Neural cell (in vitro differentiated cells): ENCODE measurements around the gene RTBDN. TPM values are rescaled to one million over a fixed set of nuclear protein-coding genes. Genes with fewer than 3 reads are reported as not detected.

Source experiments
- H2AFZ ChIP-seq: fragments of 200-600, 300-800 bp; sonication (generic), shearing (Covaris generic); 2 replicates; pipeline ENCODE4 v1.6.0; 2014; ENCODE audit warnings: low read depth, mild to moderate bottlenecking, antibody characterized with exemption, low read length, moderate library complexity
- H3F3A ChIP-seq: fragments of 200-600 bp; shearing (Covaris generic); 2 replicates; pipeline ENCODE4 v1.6.1; 2016; ENCODE audit warnings: mild to moderate bottlenecking, moderate library complexity, mixed read lengths, antibody characterized with exemption, low read length; ENCODE audit not compliant: insufficient read depth, poor library complexity, severe bottlenecking
- H3K27ac ChIP-seq: fragments of 200-600, 300-800 bp; sonication (generic), shearing (Covaris generic); 2 replicates; pipeline ENCODE4 v1.5.1; 2014; ENCODE audit warnings: mild to moderate bottlenecking, low read length, moderate library complexity
- H3K27me3 ChIP-seq: fragments of 300-800, 200-600 bp; sonication (generic), shearing (Covaris generic); 2 replicates; pipeline ENCODE4 v1.6.0; 2014; ENCODE audit warnings: mild to moderate bottlenecking, low read depth, low read length, moderate library complexity; ENCODE audit not compliant: insufficient read depth
- H3K36me3 ChIP-seq: fragments of 300-800, 200-600 bp; sonication (generic), shearing (Covaris generic); 2 replicates; pipeline ENCODE4 v1.5.1; 2014; ENCODE audit warnings: mild to moderate bottlenecking, antibody characterized with exemption, low read length, moderate library complexity; ENCODE audit not compliant: insufficient read depth
- H3K4me2 ChIP-seq: fragments of 300-800, 200-600 bp; sonication (generic), shearing (Covaris generic); 2 replicates; pipeline ENCODE4 v1.6.0; 2014; ENCODE audit warnings: mild to moderate bottlenecking, low read length
- H3K4me3 ChIP-seq: fragments of 300-800, 200-600 bp; sonication (generic), shearing (Covaris generic); 2 replicates; pipeline ENCODE4 v1.5.1; 2014; ENCODE audit warnings: mild to moderate bottlenecking, low read length, moderate library complexity
- H3K79me2 ChIP-seq: fragments of 200-600 bp; shearing (Covaris generic); replicated peaks from 2 replicates; pipeline ENCODE4 v1.6.0; 2014; ENCODE audit warnings: mild to moderate bottlenecking, low read length, moderate library complexity; ENCODE audit not compliant: insufficient read depth
- H3K9ac ChIP-seq: fragments of 300-800, 200-600 bp; sonication (generic), shearing (Covaris generic); 2 replicates; pipeline ENCODE4 v1.6.1; 2016; ENCODE audit warnings: mild to moderate bottlenecking, low read length, mixed read lengths
- H3K9me2 ChIP-seq: fragments of 200-600 bp; shearing (Covaris generic); 2 replicates; pipeline ENCODE4 v1.6.1; 2016; ENCODE audit warnings: mild to moderate bottlenecking, low read length, mixed read lengths; ENCODE audit not compliant: insufficient read depth
- H3K9me3 ChIP-seq: fragments of 200-600, 300-800 bp; sonication (generic), shearing (Covaris generic); 2 replicates; pipeline ENCODE4 v1.6.1; 2016; ENCODE audit warnings: mild to moderate bottlenecking, mixed run types, low read length, moderate library complexity, mixed read lengths
- H4K20me1 ChIP-seq: fragments of 200-600 bp; shearing (Covaris generic); 2 replicates; pipeline ENCODE4 v1.6.1; 2016; ENCODE audit warnings: mild to moderate bottlenecking, mixed run types; ENCODE audit not compliant: insufficient read depth
- EP300 ChIP-seq: fragments of 450-650 bp; conservative IDR thresholded peaks from 2 replicates; pipeline ENCODE4 v1.6.1; 2014; ENCODE audit warnings: antibody characterized with exemption, mild to moderate bottlenecking, moderate library complexity; ENCODE audit not compliant: poor library complexity, severe bottlenecking
- EZH2 ChIP-seq: fragments of 200-600, 300-800 bp; shearing (Covaris generic), sonication (generic); IDR thresholded peaks from 2 replicates; pipeline ENCODE4 v1.6.1; 2014; ENCODE audit warnings: antibody characterized with exemption, low read length, borderline replicate concordance, mild to moderate bottlenecking; ENCODE audit not compliant: insufficient read depth, poor library complexity, severe bottlenecking
- MXI1 ChIP-seq: fragments of 450-650 bp; conservative IDR thresholded peaks from 2 replicates; pipeline ENCODE4 v1.6.1; 2014; ENCODE audit warnings: antibody characterized with exemption, mild to moderate bottlenecking; ENCODE audit not compliant: poor library complexity, severe bottlenecking
- POLR2AphosphoS5 ChIP-seq: IDR thresholded peaks from 2 replicates; pipeline ENCODE4 v1.6.1; 2012
- RAD21 ChIP-seq: fragments of 450-650 bp; conservative IDR thresholded peaks from 2 replicates; pipeline ENCODE4 v1.6.1; 2014; ENCODE audit warnings: antibody characterized with exemption, mild to moderate bottlenecking, moderate library complexity
- SMC3 ChIP-seq: fragments of 450-650 bp; conservative IDR thresholded peaks from 2 replicates; pipeline ENCODE4 v1.6.1; 2014; ENCODE audit warnings: antibody characterized with exemption, mild to moderate bottlenecking, moderate library complexity; ENCODE audit not compliant: poor library complexity
- TAF1 ChIP-seq: IDR thresholded peaks from 2 replicates; pipeline ENCODE4 v1.6.1; 2012; ENCODE audit warnings: low read depth
- polyA plus RNA-seq: library from polyadenylated mRNA; depleted of rRNA; stranded (reverse); fragments of >200 nt; gene quantifications from 2 replicates; pipeline ENCODE4 v1.2.3, GENCODE V29; 2014
- TF ChIP-seq, protein P1 (sequence below): fragments of 450-650 bp; IDR thresholded peaks from 2 replicates; pipeline ENCODE4 v1.5.1; 2014; ENCODE audit warnings: antibody characterized with exemption, mild to moderate bottlenecking, moderate library complexity; ENCODE audit not compliant: poor library complexity, severe bottlenecking
- TF ChIP-seq, protein P2 (sequence below): IDR thresholded peaks from 2 replicates; pipeline ENCODE4 v1.6.1; 2012; ENCODE audit warnings: borderline replicate concordance

Gene RTBDN
- polyA plus RNA-seq, 1 donor from 2014 or later: not detected

DNA sequence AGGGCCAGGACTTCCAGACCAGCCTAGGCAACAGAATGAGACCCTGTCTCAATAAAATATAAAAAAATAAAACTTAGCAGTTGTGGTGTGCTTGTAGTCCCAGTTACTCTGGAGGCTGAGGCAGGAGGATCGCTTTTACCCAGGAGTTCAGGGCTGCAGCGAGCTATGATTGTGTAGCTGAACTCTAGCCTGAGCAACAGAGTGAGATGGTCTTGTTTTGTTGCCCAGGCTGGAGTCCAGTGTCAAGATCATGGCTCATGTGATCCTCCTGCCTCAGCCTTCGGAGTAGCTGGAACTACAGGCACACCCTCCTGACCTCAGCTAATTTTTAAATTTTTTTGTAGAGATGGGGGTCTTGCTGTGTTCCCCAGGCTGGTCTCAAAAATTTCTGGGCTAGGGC is 47.4 kb downstream of the RTBDN start:
- H3K36me3 ChIP-seq: no peaks in the 10 kb centered on the region
- H3K4me2 ChIP-seq: no peak overlapping the region
- peaks cover 17% of the 10 kb centered on the region for H3K27me3 ChIP-seq
- TF ChIP-seq, protein P1, sequence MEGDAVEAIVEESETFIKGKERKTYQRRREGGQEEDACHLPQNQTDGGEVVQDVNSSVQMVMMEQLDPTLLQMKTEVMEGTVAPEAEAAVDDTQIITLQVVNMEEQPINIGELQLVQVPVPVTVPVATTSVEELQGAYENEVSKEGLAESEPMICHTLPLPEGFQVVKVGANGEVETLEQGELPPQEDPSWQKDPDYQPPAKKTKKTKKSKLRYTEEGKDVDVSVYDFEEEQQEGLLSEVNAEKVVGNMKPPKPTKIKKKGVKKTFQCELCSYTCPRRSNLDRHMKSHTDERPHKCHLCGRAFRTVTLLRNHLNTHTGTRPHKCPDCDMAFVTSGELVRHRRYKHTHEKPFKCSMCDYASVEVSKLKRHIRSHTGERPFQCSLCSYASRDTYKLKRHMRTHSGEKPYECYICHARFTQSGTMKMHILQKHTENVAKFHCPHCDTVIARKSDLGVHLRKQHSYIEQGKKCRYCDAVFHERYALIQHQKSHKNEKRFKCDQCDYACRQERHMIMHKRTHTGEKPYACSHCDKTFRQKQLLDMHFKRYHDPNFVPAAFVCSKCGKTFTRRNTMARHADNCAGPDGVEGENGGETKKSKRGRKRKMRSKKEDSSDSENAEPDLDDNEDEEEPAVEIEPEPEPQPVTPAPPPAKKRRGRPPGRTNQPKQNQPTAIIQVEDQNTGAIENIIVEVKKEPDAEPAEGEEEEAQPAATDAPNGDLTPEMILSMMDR: no peak
- TF ChIP-seq RAD21: no peak
- no peak for TF ChIP-seq SMC3
- TF ChIP-seq EP300: no peak
- TF ChIP-seq TAF1: no peak
- no peak for TF ChIP-seq MXI1
- TF ChIP-seq EZH2: no peak
- TF ChIP-seq, protein P2, sequence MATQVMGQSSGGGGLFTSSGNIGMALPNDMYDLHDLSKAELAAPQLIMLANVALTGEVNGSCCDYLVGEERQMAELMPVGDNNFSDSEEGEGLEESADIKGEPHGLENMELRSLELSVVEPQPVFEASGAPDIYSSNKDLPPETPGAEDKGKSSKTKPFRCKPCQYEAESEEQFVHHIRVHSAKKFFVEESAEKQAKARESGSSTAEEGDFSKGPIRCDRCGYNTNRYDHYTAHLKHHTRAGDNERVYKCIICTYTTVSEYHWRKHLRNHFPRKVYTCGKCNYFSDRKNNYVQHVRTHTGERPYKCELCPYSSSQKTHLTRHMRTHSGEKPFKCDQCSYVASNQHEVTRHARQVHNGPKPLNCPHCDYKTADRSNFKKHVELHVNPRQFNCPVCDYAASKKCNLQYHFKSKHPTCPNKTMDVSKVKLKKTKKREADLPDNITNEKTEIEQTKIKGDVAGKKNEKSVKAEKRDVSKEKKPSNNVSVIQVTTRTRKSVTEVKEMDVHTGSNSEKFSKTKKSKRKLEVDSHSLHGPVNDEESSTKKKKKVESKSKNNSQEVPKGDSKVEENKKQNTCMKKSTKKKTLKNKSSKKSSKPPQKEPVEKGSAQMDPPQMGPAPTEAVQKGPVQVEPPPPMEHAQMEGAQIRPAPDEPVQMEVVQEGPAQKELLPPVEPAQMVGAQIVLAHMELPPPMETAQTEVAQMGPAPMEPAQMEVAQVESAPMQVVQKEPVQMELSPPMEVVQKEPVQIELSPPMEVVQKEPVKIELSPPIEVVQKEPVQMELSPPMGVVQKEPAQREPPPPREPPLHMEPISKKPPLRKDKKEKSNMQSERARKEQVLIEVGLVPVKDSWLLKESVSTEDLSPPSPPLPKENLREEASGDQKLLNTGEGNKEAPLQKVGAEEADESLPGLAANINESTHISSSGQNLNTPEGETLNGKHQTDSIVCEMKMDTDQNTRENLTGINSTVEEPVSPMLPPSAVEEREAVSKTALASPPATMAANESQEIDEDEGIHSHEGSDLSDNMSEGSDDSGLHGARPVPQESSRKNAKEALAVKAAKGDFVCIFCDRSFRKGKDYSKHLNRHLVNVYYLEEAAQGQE: no peak
- no peak for TF ChIP-seq POLR2AphosphoS5
- H3K27ac ChIP-seq: no peak overlapping the region
- H3F3A ChIP-seq: no peaks in the 10 kb centered on the region
- H2AFZ ChIP-seq: no peak overlapping the region
- no peaks in the 10 kb centered on the region for H3K9me3 ChIP-seq
- H3K4me3 ChIP-seq: no peak overlapping the region
- no peaks in the 10 kb centered on the region for H3K79me2 ChIP-seq
- H4K20me1 ChIP-seq: no peaks in the 10 kb centered on the region
- no peaks in the 10 kb centered on the region for H3K9me2 ChIP-seq
- no peak overlapping the region for H3K9ac ChIP-seq

DNA sequence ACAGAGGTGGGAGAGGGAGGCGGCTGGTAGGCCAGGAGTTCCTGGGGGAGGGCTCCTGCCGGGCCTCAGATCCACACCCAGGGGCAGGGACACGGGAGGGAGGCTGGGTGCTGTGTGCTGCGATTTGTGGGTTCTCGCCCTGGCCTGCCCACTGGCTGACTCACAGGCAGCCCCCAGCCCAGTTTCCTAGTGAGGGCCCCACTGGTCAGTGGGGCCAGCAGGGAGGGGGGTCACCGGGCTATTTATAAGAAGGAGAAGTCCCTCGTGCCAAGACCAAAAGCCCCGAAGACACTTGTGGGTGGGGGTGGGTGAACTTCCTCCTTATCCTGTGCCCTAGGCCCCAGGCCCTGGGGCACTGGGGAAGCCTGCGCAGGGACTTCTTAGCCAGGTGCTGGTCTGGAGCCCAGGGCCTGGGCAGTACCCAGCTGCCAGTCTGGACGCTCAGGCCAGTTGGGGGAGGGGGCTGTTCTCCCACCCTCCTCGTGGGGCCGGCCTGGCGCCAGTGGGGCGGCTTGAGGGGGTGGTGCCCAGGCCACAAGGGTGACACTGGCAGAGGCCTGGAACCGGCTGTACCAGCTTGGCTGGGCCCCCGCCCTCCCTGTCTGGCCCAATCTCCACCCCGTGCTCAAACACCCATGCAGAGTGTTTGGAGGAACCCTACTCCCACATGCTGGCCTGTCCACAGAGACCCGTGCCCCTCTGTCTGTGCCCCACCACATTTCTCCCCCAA is 48.1 kb downstream of the RTBDN start:
- H3K4me3 ChIP-seq: no peak overlapping the region
- no peaks in the 10 kb centered on the region for H4K20me1 ChIP-seq
- no peaks in the 10 kb centered on the region for H3K36me3 ChIP-seq
- H3K79me2 ChIP-seq: no peaks in the 10 kb centered on the region
- TF ChIP-seq, protein P1: no peak
- TF ChIP-seq EP300: no peak
- TF ChIP-seq TAF1: no peak
- TF ChIP-seq EZH2: no peak
- no peak for TF ChIP-seq POLR2AphosphoS5
- H3F3A ChIP-seq: no peaks in the 10 kb centered on the region
- no peaks in the 10 kb centered on the region for H3K9me3 ChIP-seq
- H3K9ac ChIP-seq: no peak overlapping the region
- no peak overlapping the region for H2AFZ ChIP-seq
- H3K9me2 ChIP-seq: no peaks in the 10 kb centered on the region
- no peak overlapping the region for H3K4me2 ChIP-seq
- H3K27ac ChIP-seq: no peak overlapping the region
- peaks cover 11% of the 10 kb centered on the region for H3K27me3 ChIP-seq
